Smooth muscle cell (in vitro differentiated cells): ENCODE data around the gene USP5. TPM values are rescaled to one million over a fixed set of nuclear protein-coding genes. Genes with fewer than 3 reads are reported as not detected.

Experiments
- DNase-seq: peaks from one replicate; lab custom pipeline; 2025; ENCODE audit not compliant: unreplicated experiment; lab: John Stamatoyannopoulos, UW
- H2AFZ ChIP-seq: fragments of 200-600 bp; sonication (generic); 2 replicates; pipeline ENCODE4 v1.6.0; 2016; ENCODE audit warnings: antibody characterized with exemption, low read depth, mild to moderate bottlenecking
- H3F3A ChIP-seq: fragments of 200-600 bp; sonication (generic); 2 replicates; pipeline ENCODE4 v1.6.0; 2017; ENCODE audit warnings: antibody characterized with exemption, low read depth
- H3K27ac ChIP-seq: fragments of 200-600 bp; sonication (generic); 2 replicates; pipeline ENCODE4 v1.5.1; 2016; ENCODE audit warnings: low read depth, mild to moderate bottlenecking
- H3K27me3 ChIP-seq: fragments of 200-600 bp; sonication (generic); 2 replicates; pipeline ENCODE4 v1.6.1; 2016; ENCODE audit warnings: low read depth, mild to moderate bottlenecking
- H3K36me3 ChIP-seq: fragments of 200-600 bp; sonication (generic); 2 replicates; pipeline ENCODE4 v1.5.1; 2016; ENCODE audit warnings: low read depth
- H3K4me1 ChIP-seq: fragments of 200-600 bp; sonication (generic); 2 replicates; pipeline ENCODE4 v1.5.1; 2016; ENCODE audit warnings: low read depth
- H3K4me2 ChIP-seq: fragments of 200-600 bp; sonication (generic); 2 replicates; pipeline ENCODE4 v1.6.0; 2016; ENCODE audit warnings: mild to moderate bottlenecking
- H3K4me3 ChIP-seq: fragments of 200-600 bp; sonication (generic); 2 replicates; pipeline ENCODE4 v1.5.1; 2016; ENCODE audit warnings: mild to moderate bottlenecking
- H3K79me2 ChIP-seq: fragments of 200-600 bp; sonication (generic); 2 replicates; pipeline ENCODE4 v1.6.0; 2016; ENCODE audit warnings: low read depth, mild to moderate bottlenecking
- H3K9ac ChIP-seq: fragments of 200-600 bp; sonication (generic); 2 replicates; pipeline ENCODE4 v1.6.0; 2016; ENCODE audit warnings: low read depth
- H3K9me3 ChIP-seq: fragments of 200-600 bp; sonication (generic); replicated peaks from 2 replicates; pipeline ENCODE4 v1.5.1; 2016; ENCODE audit warnings: low read depth
- H4K20me1 ChIP-seq: fragments of 200-600 bp; sonication (generic); 2 replicates; pipeline ENCODE4 v1.6.0; 2016; ENCODE audit warnings: low read depth
- CTCF ChIP-seq: fragments of 200-600 bp; sonication (generic); IDR thresholded peaks from 2 replicates; pipeline ENCODE4 v1.5.1; 2017; ENCODE audit warnings: borderline replicate concordance, mild to moderate bottlenecking, antibody characterized with exemption; ENCODE audit not compliant: insufficient read depth, poor library complexity, severe bottlenecking
- WGBS: methylation state at CpG from one replicate; pipeline ENCODE4 v1.1.7; 2016; ENCODE audit warnings: low lambda C conversion rate; 5-methylcytosine and 5-hydroxymethylcytosine counted together
- polyA plus RNA-seq: library from polyadenylated mRNA; unstranded; fragments of >200 nt; fragmentation: Nextera tagmentation; extraction: Ambion mirVana; gene quantifications from 2 replicates; pipeline ENCODE4 v1.2.1, GENCODE V29; 2016
- total RNA-seq: library from RNA; depleted of rRNA; stranded (reverse); fragments of >200 nt; gene quantifications from 2 replicates; pipeline ENCODE4 v1.2.3, GENCODE V29; 2014

USP5 gene
- total and polyA plus RNA-seq, 2 experiments from 2014 or later: 51.3 to 64.9 TPM

DNA sequence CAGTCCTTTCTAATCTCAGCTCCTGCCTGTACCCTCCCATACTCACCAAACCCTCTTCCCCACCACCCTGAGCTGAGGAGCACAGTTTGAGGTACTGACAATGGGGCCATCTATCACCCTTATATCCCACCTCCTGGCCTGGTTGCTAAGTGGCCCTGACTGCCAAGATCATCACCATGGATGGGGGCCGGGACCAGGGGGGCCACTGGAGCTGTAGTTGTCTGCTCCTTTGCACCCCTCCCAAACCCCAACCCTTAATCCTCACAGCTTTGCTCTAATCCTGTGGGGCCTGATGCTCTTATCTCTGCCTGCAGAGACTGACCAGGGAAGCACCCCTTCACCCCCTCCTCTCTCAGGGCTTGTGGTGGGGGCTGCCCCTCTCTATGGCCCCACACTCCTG is 11.6 kb upstream of the USP5 start:
- Histone ChIP-seq H3K9me3 (no peaks in the 10 kb centered on the region), H3K27ac (no peak overlapping the region), H3K36me3 (no peaks in the 10 kb centered on the region), H2AFZ (no peak overlapping the region), H3F3A (no peaks in the 10 kb centered on the region), H3K79me2 (no peaks in the 10 kb centered on the region), H3K4me2 (no peak overlapping the region), H3K4me1 (peaks cover 11% of the 10 kb centered on the region), H4K20me1 (peaks cover 6% of the 10 kb centered on the region), H3K27me3 (no peaks in the 10 kb centered on the region), H3K9ac (no peak overlapping the region), H3K4me3 (no peak overlapping the region)
- no peak for TF ChIP-seq CTCF
- DNase-seq: no peak
- 56% methylated on average over 1 of the region's 1 CpG for WGBS

DNA sequence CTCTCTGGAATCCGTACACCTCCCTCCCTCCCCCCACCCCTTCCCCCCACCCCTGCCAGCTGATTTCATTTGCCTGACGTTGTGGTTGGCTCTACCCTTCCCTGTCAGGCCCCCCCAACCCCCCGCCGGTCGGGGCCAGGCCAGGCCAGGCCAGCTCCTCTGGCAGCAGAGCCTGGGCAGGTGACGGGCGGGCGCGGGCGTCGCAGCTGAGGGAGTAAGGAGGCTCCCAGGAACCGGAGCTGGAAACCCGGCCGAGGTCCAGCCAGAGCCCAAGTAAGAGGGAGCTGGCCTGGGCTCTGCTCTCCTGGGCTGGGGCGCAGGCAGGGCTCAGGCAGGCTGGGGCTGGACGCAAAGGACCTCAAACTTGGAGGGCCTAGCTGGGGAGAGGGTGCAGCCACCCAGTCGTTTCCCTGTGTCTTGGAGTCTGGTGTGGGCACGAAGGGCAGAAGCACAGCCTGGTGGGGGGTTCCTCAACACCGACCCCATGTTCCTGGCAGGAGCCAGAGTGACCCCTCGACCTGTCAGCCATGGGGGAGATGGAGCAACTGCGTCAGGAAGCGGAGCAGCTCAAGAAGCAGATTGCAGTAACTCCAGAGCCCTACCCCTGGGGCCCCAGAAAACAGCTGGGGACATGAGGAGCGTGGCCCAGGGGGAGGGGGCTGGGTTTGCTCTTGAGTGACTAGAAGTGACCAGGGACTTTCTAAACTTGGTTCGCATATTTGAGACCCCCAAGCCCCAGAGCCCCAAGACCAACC is 11.0 kb upstream of the USP5 start, which contains the start of gene GNB3:
TSS of gene GNB3 (plus strand) at position 165 of the 755 bp plus-strand sequence. CDS start at position 528, 363 bp downstream.
- peaks cover 11% of the 10 kb centered on the region for H3K4me1 ChIP-seq
- H4K20me1 ChIP-seq: peaks cover 6% of the 10 kb centered on the region
- H3F3A ChIP-seq: no peaks in the 10 kb centered on the region
- 79% methylated on average over 24 of the region's 24 CpGs for WGBS
- H3K9ac ChIP-seq: no peak within 1 kb of the TSS
- no peaks in the 10 kb centered on the region for H3K9me3 ChIP-seq
- H3K79me2 ChIP-seq: no peaks in the 10 kb centered on the region
- no peak for TF ChIP-seq CTCF
- H3K4me2 ChIP-seq: no peak within 1 kb of the TSS
- no peak within 1 kb of the TSS for H3K27ac ChIP-seq
- H2AFZ ChIP-seq: no peak within 1 kb of the TSS
- no peak for DNase-seq
- H3K27me3 ChIP-seq: no peaks in the 10 kb centered on the region
- no peak within 1 kb of the TSS for H3K4me3 ChIP-seq
- no peaks in the 10 kb centered on the region for H3K36me3 ChIP-seq

DNA sequence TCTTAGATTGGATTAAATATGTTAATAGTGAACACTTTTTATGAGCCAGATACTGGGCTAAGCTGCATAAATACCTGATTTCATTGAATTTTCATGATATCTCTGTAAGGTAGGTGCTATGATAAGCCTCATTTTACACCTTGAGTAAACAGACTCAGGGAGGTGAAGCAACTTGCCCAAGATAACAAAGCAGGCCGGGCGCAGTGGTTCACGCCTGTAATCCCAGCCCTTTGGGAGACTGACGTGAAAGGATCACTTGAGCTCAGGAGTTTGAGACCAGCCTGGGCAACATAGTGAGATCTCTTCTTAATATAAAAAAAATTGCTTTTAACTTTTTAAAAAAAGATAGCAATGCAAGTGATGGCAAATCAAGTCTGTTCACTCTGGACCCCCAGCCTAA is 9.9 kb upstream of the USP5 start:
- peaks cover 11% of the 10 kb centered on the region for H3K4me1 ChIP-seq
- no peak for DNase-seq

More for the DNA sequence above, 9.9 kb upstream of the USP5 start:
- no peak overlapping the region for H3K4me3 ChIP-seq
- TF ChIP-seq CTCF: no peak
- no peak overlapping the region for H3K9ac ChIP-seq
- H3K36me3 ChIP-seq: no peaks in the 10 kb centered on the region
- H3K9me3 ChIP-seq: no peaks in the 10 kb centered on the region
- peaks cover 6% of the 10 kb centered on the region for H4K20me1 ChIP-seq
- no peak overlapping the region for H3K4me2 ChIP-seq
- H2AFZ ChIP-seq: no peak overlapping the region
- WGBS: 96% methylated on average over 4 of the region's 4 CpGs
- no peak overlapping the region for H3K27ac ChIP-seq
- H3K79me2 ChIP-seq: no peaks in the 10 kb centered on the region
- H3K27me3 ChIP-seq: no peaks in the 10 kb centered on the region
- no peaks in the 10 kb centered on the region for H3F3A ChIP-seq
